ENCODE measurements around the gene IFT57. TPM values are rescaled to one million over a fixed set of nuclear protein-coding genes. Genes with fewer than 3 reads are reported as not detected.

Gene IFT57
- total and polyA plus RNA-seq, 2 of the 8 experiments (the other 6 are each of a cell fraction or from before 2014, with no cell fraction given) = 15.1 to 27.8 TPM

GRCh38 chr3:108225221-108225620, 3.0 kb upstream of the IFT57 start:
- H2BK12ac ChIP-seq (ENCODE audit: low read depth, low read length) = no peak overlapping the region
- H3K79me2 ChIP-seq (ENCODE audit: control insufficient read depth in 1 of 2, insufficient read depth in 2 of 2, low read length in 2 of 2) = no peaks in the 10 kb centered on the region
- no peaks in the 10 kb centered on the region for H3K27me3 ChIP-seq (replicated peaks in 1 of 4; ENCODE audit: control insufficient read depth in 3 of 4, extremely low read depth in 1 of 4, insufficient read depth in 3 of 4, low read length in 3 of 4)
- TF ChIP-seq SIX5 (IDR thresholded peaks at IDR 0.05; ENCODE audit: low read depth, low read length) (no peak), KDM5A (IDR thresholded peaks at IDR 0.05; ENCODE audit: low read length) (no peak), JUN (IDR thresholded peaks at IDR 0.05; ENCODE audit: low read depth, low read length) (no peak), ATF3 (IDR thresholded peaks at IDR 0.05; ENCODE audit: insufficient read depth, low read depth, low read length) (no peak), FOSL1 (IDR thresholded peaks at IDR 0.05; ENCODE audit: insufficient read depth, low read depth, low read length) (no peak), TEAD4 (IDR thresholded peaks at IDR 0.05; ENCODE audit: low read depth, low read length) (no peak), EZH2 (IDR thresholded peaks at IDR 0.05; ENCODE audit: low read depth, low read length, severe bottlenecking) (no peak), EP300 (IDR thresholded peaks at IDR 0.05; ENCODE audit: borderline replicate concordance in 1 of 2, low read depth in 2 of 2, low read length in 2 of 2) (no peak), SP2 (IDR thresholded peaks at IDR 0.05; ENCODE audit: low read length) (no peak)
- no peak overlapping the region for H3K56ac ChIP-seq (replicated peaks; ENCODE audit: insufficient read length, low read depth, low read length)
- H2AK5ac ChIP-seq (ENCODE audit: low read depth, low read length) = no peak overlapping the region
- no peak overlapping the region for H2BK5ac ChIP-seq (ENCODE audit: low read depth, low read length)
- peaks cover 0 to 5% (median 1%) of the 10 kb centered on the region in 4 experiments; a peak in 3 of 7 replicates for H3K4me1 ChIP-seq (replicated peaks in 1 of 4; ENCODE audit: control insufficient read depth in 3 of 4, insufficient read depth in 4 of 4, low read length in 3 of 4)
- no peak overlapping the region for H3K27ac ChIP-seq (ENCODE audit: low read depth, low read length)
- H3K9me3 ChIP-seq (ENCODE audit: insufficient read depth in 2 of 2, low read depth in 1 of 2, low read length in 1 of 2) = no peaks in the 10 kb centered on the region
- POLR2A ChIA-PET (ENCODE audit: partially characterized antibody) = no interaction called here
- no peak overlapping the region for H3K18ac ChIP-seq (ENCODE audit: extremely low read depth, low read length)
- H3K79me1 ChIP-seq (ENCODE audit: low read depth, low read length) = no peaks in the 10 kb centered on the region
- no peak overlapping the region for H2BK120ac ChIP-seq (replicated peaks; ENCODE audit: low read depth, low read length)
- no peak overlapping the region for H2BK20ac ChIP-seq (ENCODE audit: low read length)
- no peak overlapping the region for H4K5ac ChIP-seq (ENCODE audit: insufficient read length, low read depth, low read length)
- H3K36me3 ChIP-seq (ENCODE audit: control insufficient read depth in 2 of 4, insufficient read depth in 4 of 4, low read length in 3 of 4) = no peaks in the 10 kb centered on the region
- no peak overlapping the region for H3K4ac ChIP-seq (replicated peaks; ENCODE audit: insufficient read length, low read depth, low read length)
- H2AFZ ChIP-seq (ENCODE audit: low read length) = no peak overlapping the region
- no peak overlapping the region for H3K4me2 ChIP-seq (ENCODE audit: insufficient read depth in 1 of 2, low read depth in 2 of 2, low read length in 2 of 2)
- H4K20me1 ChIP-seq (replicated peaks in 1 of 2; ENCODE audit: control insufficient read depth in 1 of 2, insufficient read depth in 2 of 2, low read length in 2 of 2) = no peaks in the 10 kb centered on the region
- no peak overlapping the region for H3K4me3 ChIP-seq (ENCODE audit: extremely low read depth in 1 of 4, insufficient read depth in 2 of 4, low read depth in 3 of 4, low read length in 4 of 4)
- H2BK15ac ChIP-seq (ENCODE audit: low read length) = no peak overlapping the region
- H3K14ac ChIP-seq (ENCODE audit: insufficient read length) = no peak overlapping the region
- CTCF ChIA-PET (ENCODE audit: partially characterized antibody) = interaction anchor here (1.0 kb wide), 1 partner anchor 97 kb away, joined by 3 read pairs; no protein-coding TSS in a partner anchor
- H4K91ac ChIP-seq (replicated peaks; ENCODE audit: insufficient read length, low read length) = no peak overlapping the region
- H3K9ac ChIP-seq (replicated peaks in 1 of 4; ENCODE audit: extremely low read depth in 1 of 4, low read depth in 3 of 4, low read length in 3 of 4) = no peak overlapping the region
- H3K23me2 ChIP-seq (ENCODE audit: low read depth, low read length) = peaks cover 1% of the 10 kb centered on the region
- DNase-seq (ENCODE audit: low read depth in 1 of 2, low spot score in 2 of 2) (no peak), FAIRE-seq (no peak)
- H3K23ac ChIP-seq (ENCODE audit: insufficient read length) = no peak overlapping the region
- no peak overlapping the region for H4K8ac ChIP-seq (ENCODE audit: extremely low read depth, insufficient read depth, low read length)
- WGBS, 2 experiments (ENCODE audit: extremely low coverage in 1 of 2, insufficient coverage in 1 of 2, insufficient read length in 1 of 2, insufficient replicate concordance in 2 of 2, low coverage in 1 of 2, low lambda C conversion rate in 2 of 2, missing lambda C conversion rate in 1 of 2) = 84% methylated on average over 1 of the region's 1 CpG; no CpG with 5 or more reads in 1 of the 2 experiments
